22Rv1 (cell line): Measurements from ENCODE around the gene MSI2.

Experiments used
- ZFX ChIP-seq: fragments of 450-650 bp; IDR thresholded peaks from 2 replicates; pipeline ENCODE4 v1.6.1; 2017; ENCODE audit warnings: antibody characterized with exemption, borderline replicate concordance
- TF ChIP-seq, protein P1 (sequence below): fragments of 450-650 bp; IDR thresholded peaks from 2 replicates; pipeline ENCODE4 v1.5.1; 2017; ENCODE audit warnings: mild to moderate bottlenecking

DNA sequence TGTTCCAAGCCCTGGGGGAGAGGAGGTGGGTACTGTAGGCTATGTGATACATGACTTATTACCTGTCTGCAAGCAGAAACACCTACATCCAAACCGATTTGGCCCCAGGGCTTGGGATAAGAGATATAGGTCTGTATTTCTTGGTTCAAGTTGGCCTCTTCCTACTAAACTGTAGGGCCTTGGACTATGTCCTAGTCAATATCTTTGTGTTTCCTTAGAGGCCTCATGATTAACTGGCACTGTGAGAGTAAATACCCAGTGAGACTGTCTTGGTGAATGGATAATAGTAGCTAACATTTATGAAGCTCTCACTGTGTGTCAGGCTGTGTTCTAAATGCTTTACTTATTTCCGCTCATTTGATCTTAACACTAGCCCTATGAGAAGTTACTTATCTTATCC is 70.0 kb downstream of the MSI2 start:
- TF ChIP-seq, protein P1, sequence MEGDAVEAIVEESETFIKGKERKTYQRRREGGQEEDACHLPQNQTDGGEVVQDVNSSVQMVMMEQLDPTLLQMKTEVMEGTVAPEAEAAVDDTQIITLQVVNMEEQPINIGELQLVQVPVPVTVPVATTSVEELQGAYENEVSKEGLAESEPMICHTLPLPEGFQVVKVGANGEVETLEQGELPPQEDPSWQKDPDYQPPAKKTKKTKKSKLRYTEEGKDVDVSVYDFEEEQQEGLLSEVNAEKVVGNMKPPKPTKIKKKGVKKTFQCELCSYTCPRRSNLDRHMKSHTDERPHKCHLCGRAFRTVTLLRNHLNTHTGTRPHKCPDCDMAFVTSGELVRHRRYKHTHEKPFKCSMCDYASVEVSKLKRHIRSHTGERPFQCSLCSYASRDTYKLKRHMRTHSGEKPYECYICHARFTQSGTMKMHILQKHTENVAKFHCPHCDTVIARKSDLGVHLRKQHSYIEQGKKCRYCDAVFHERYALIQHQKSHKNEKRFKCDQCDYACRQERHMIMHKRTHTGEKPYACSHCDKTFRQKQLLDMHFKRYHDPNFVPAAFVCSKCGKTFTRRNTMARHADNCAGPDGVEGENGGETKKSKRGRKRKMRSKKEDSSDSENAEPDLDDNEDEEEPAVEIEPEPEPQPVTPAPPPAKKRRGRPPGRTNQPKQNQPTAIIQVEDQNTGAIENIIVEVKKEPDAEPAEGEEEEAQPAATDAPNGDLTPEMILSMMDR = no peak
- no peak for TF ChIP-seq ZFX
